Measurements from ENCODE around the gene APBA1.

DNA sequence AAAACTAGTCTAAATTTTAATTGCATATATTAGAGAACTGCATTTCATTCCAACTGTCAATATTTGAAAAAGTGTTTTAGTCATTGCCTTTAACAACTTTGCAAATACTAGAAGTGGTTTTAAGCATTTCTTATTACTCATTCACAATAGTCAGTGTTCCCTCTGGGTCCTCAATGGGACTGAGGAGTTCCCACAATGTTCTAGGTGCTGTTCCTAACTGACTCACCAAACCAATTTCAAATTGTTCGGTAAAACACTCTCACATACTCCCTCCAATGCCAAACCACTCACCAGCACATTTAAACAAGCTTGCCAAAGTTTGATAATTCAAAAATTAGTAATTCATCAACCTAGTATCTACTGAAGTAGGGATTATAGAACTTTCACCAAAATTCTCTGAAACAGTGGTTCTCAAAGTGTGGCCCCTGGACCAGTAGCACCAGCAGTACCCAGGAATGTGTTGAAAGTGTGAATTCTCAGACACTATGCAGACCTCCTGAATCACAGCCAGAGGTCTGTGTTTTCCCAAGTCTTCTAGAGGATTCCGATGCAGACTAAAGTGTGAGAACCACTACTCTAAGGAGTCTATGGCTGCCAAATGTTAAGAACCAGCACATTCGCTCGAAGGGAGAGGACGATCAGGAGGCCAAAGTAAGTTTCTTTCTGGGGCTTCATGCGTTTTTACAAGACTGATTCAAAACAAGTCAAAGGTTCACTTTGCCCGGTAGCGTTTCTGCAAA is 72.8 kb downstream of the APBA1 start:
- TF ChIP-seq EZH2phosphoT487 (conservative IDR thresholded peaks at IDR 0.05; ENCODE audit: low read length) = no peak
- TF ChIP-seq CTCF (IDR thresholded peaks at IDR 0.05; ENCODE audit: insufficient read depth, low read length, poor library complexity, severe bottlenecking) = no peak

Measured in SU-DHL-6 (cell line).